Ovary (tissue), 3 donors: ENCODE results near the gene SGMS1.

Experiments
- EP300 ChIP-seq: sonication (generic); formaldehyde crosslinking; IDR thresholded peaks from one replicate; pipeline ENCODE4 v1.6.1; 2017; ENCODE audit warnings: antibody characterized with exemption
- TF ChIP-seq, protein P1 (sequence below), 3 donors: fragments of 450-650 bp in 2 of 3; fragments of 200-600 bp in 1 of 3; IDR thresholded peaks; one replicate each; pipeline versions ENCODE4 v1.5.1 to v1.8.0; 2016 to 2022; ENCODE audit warnings: antibody characterized with exemption in 3 of 3, mild to moderate bottlenecking in 1 of 3
- donor health status: DM: no; HTN: no; CAD: no.

DNA sequence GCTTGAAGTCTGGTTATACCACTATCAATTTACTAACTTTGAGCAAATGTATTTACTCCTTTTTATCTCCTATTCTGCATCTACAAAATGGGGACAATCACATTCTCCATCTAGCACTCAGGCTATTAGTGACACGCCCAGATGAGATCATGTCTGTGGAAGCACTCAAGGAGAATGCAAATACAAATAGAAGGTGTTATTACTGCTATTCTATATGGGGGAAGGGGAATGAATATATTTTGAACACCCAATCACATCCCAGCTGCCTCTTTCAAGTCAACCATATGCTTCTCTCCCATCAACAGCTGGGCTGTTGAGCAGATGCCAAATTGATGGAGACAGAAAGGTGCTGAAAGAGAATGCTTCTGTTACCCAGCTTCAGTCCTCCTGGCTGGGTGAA is 23.5 kb downstream of the SGMS1 start:
- TF ChIP-seq, protein P1, sequence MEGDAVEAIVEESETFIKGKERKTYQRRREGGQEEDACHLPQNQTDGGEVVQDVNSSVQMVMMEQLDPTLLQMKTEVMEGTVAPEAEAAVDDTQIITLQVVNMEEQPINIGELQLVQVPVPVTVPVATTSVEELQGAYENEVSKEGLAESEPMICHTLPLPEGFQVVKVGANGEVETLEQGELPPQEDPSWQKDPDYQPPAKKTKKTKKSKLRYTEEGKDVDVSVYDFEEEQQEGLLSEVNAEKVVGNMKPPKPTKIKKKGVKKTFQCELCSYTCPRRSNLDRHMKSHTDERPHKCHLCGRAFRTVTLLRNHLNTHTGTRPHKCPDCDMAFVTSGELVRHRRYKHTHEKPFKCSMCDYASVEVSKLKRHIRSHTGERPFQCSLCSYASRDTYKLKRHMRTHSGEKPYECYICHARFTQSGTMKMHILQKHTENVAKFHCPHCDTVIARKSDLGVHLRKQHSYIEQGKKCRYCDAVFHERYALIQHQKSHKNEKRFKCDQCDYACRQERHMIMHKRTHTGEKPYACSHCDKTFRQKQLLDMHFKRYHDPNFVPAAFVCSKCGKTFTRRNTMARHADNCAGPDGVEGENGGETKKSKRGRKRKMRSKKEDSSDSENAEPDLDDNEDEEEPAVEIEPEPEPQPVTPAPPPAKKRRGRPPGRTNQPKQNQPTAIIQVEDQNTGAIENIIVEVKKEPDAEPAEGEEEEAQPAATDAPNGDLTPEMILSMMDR (IDR thresholded peaks at IDR 0.05): no peak
- TF ChIP-seq EP300: no peak
